ENCODE measurements around the gene DSCAM. TPM values are rescaled to one million over a fixed set of nuclear protein-coding genes. Genes with fewer than 3 reads are reported as not detected.

Gene DSCAM
- total RNA-seq, 3 donors from 2014 or later (not counting 1 experiment from before 2014, with no cell fraction given), result not detected

DNA sequence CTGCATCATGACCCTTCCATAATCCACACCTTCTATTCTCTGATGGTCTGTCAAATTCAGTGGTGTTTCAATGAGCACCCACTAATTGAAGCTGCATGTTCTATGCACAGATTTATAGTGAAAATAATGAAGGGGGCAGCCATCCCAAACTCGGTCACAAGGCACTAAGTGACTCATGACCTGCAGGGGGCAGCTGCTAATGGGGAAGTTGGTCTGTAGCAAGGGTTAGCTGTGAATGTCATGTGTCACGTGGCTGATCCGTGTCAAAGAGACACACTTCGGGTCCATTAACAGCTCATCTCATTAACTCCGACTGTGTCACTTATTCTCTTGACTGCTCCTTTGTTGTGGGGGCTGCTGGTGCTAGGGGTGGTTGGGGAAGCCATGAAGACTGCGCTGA, 673.1 kb downstream of the DSCAM start:
- Histone ChIP-seq H3K4me3 (ENCODE audit: low read length) (no peak overlapping the region), H3K4me1 (ENCODE audit: control insufficient read depth, insufficient read depth, low read length) (no peaks in the 10 kb centered on the region), H3K27me3 (ENCODE audit: control insufficient read depth, insufficient read depth, low read length) (no peaks in the 10 kb centered on the region), H3K27ac (ENCODE audit: low read length) (no peak overlapping the region), H3K9me3 (ENCODE audit: control insufficient read depth, insufficient read depth, low read length) (no peaks in the 10 kb centered on the region), H3K36me3 (ENCODE audit: control insufficient read depth, insufficient read depth, low read length) (no peaks in the 10 kb centered on the region)
- no peaks in the 10 kb centered on the region for H3K4me1 Mint-ChIP-seq
- 70% methylated on average over 6 of the region's 6 CpGs for WGBS (ENCODE audit: insufficient coverage)
- no peak overlapping the region for H3K4me3 Mint-ChIP-seq
- peaks cover 0 to 5% of the 10 kb centered on the region in 2 donors for H3K9me3 Mint-ChIP-seq
- no peaks in the 10 kb centered on the region for H3K36me3 Mint-ChIP-seq
- intact Hi-C loops (cut with micrococcal nuclease), result no loop called here
- no peak overlapping the region for H3K27ac Mint-ChIP-seq
- TF ChIP-seq, protein P1, sequence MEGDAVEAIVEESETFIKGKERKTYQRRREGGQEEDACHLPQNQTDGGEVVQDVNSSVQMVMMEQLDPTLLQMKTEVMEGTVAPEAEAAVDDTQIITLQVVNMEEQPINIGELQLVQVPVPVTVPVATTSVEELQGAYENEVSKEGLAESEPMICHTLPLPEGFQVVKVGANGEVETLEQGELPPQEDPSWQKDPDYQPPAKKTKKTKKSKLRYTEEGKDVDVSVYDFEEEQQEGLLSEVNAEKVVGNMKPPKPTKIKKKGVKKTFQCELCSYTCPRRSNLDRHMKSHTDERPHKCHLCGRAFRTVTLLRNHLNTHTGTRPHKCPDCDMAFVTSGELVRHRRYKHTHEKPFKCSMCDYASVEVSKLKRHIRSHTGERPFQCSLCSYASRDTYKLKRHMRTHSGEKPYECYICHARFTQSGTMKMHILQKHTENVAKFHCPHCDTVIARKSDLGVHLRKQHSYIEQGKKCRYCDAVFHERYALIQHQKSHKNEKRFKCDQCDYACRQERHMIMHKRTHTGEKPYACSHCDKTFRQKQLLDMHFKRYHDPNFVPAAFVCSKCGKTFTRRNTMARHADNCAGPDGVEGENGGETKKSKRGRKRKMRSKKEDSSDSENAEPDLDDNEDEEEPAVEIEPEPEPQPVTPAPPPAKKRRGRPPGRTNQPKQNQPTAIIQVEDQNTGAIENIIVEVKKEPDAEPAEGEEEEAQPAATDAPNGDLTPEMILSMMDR (IDR thresholded peaks at IDR 0.05), result no peak
- ATAC-seq, result no peak
- H3K27me3 Mint-ChIP-seq (ENCODE audit: low read depth in 2 of 2), result no peaks in the 10 kb centered on the region
- DNase-seq, result no peak

- Histone ChIP-seq H3K27me3 (ENCODE audit: control insufficient read depth, insufficient read depth, low read length) (no peaks in the 10 kb centered on the region), H3K4me3 (ENCODE audit: low read length) (no peak overlapping the region), H3K9me3 (ENCODE audit: control insufficient read depth, insufficient read depth, low read length) (no peaks in the 10 kb centered on the region), H3K36me3 (ENCODE audit: control insufficient read depth, insufficient read depth, low read length) (no peaks in the 10 kb centered on the region), H3K27ac (ENCODE audit: low read length) (no peak overlapping the region), H3K4me1 (ENCODE audit: control insufficient read depth, insufficient read depth, low read length) (no peaks in the 10 kb centered on the region)
- Mint-ChIP-seq H3K27me3 (ENCODE audit: low read depth in 2 of 2) (no peaks in the 10 kb centered on the region), H3K4me3 (no peak overlapping the region), H3K27ac (no peak overlapping the region), H3K9me3 (peaks cover 3 to 4% of the 10 kb centered on the region in 2 donors), H3K36me3 (no peaks in the 10 kb centered on the region), H3K4me1 (no peaks in the 10 kb centered on the region)
- ATAC-seq, result no peak
- no peak for DNase-seq
- intact Hi-C loops (cut with micrococcal nuclease), result no loop called here
- TF ChIP-seq, protein P1 (IDR thresholded peaks at IDR 0.05), result no peak
- WGBS (ENCODE audit: insufficient coverage), result 92% methylated on average over 11 of the region's 11 CpGs
These were observed 677.0 kb downstream of the DSCAM start for GRCh38 chr21:40169971-40170370.

- Histone ChIP-seq H3K27ac (ENCODE audit: low read length) (no peak overlapping the region), H3K4me3 (ENCODE audit: low read length) (no peak overlapping the region), H3K9me3 (ENCODE audit: control insufficient read depth, insufficient read depth, low read length) (no peaks in the 10 kb centered on the region), H3K27me3 (ENCODE audit: control insufficient read depth, insufficient read depth, low read length) (no peaks in the 10 kb centered on the region), H3K4me1 (ENCODE audit: control insufficient read depth, insufficient read depth, low read length) (no peaks in the 10 kb centered on the region), H3K36me3 (ENCODE audit: control insufficient read depth, insufficient read depth, low read length) (no peaks in the 10 kb centered on the region)
- peaks cover 3 to 4% of the 10 kb centered on the region in 2 donors for H3K9me3 Mint-ChIP-seq
- H3K27ac Mint-ChIP-seq, result no peak overlapping the region
- TF ChIP-seq, protein P1 (IDR thresholded peaks at IDR 0.05), result no peak
- DNase-seq (no peak), ATAC-seq (no peak)
- no peaks in the 10 kb centered on the region for H3K36me3 Mint-ChIP-seq
- H3K4me3 Mint-ChIP-seq, result no peak overlapping the region
- H3K4me1 Mint-ChIP-seq, result no peaks in the 10 kb centered on the region
- intact Hi-C loops (cut with micrococcal nuclease), result no loop called here
- 89% methylated on average over 6 of the region's 6 CpGs for WGBS (ENCODE audit: insufficient coverage)
- H3K27me3 Mint-ChIP-seq (ENCODE audit: low read depth in 2 of 2), result no peaks in the 10 kb centered on the region
These were observed 680.6 kb downstream of the DSCAM start for GRCh38 chr21:40166291-40166843.

GRCh38 chr21:40165773-40166070, 681.2 kb downstream of the DSCAM start:
- Histone ChIP-seq H3K36me3 (ENCODE audit: control insufficient read depth, insufficient read depth, low read length) (no peaks in the 10 kb centered on the region), H3K4me1 (ENCODE audit: control insufficient read depth, insufficient read depth, low read length) (no peaks in the 10 kb centered on the region), H3K27me3 (ENCODE audit: control insufficient read depth, insufficient read depth, low read length) (no peaks in the 10 kb centered on the region), H3K9me3 (ENCODE audit: control insufficient read depth, insufficient read depth, low read length) (no peaks in the 10 kb centered on the region), H3K4me3 (ENCODE audit: low read length) (no peak overlapping the region), H3K27ac (ENCODE audit: low read length) (no peak overlapping the region)
- WGBS (ENCODE audit: insufficient coverage), result 91% methylated on average over 10 of the region's 11 CpGs
- TF ChIP-seq, protein P1 (IDR thresholded peaks at IDR 0.05), result no peak
- Mint-ChIP-seq H3K4me1 (no peaks in the 10 kb centered on the region), H3K9me3 (peaks cover 3 to 4% of the 10 kb centered on the region in 2 donors), H3K4me3 (no peak overlapping the region), H3K27me3 (ENCODE audit: low read depth in 2 of 2) (no peaks in the 10 kb centered on the region), H3K36me3 (no peaks in the 10 kb centered on the region), H3K27ac (no peak overlapping the region)
- ATAC-seq, result no peak
- DNase-seq, result no peak
- intact Hi-C loops (cut with micrococcal nuclease), result no loop called here

Measured in natural killer cell (primary cell).